HG03175 (cell line): ENCODE data around the gene MFSD6.
"Not testable (repeated sequence)": the region's sequence is repeated elsewhere in the genome, so short reads cannot be mapped to it uniquely, and the experiment has no call there.

Experiments used
- ATAC-seq: cut with Tn5 transposase; IDR thresholded peaks from one replicate; pipeline ENCODE4 v1.9.1; 2021; ENCODE audit warnings: mild to moderate bottlenecking, moderate library complexity; ENCODE audit not compliant: unreplicated experiment

The MFSD6 gene

GRCh38 chr2:190404487-190404886 lies 3.7 kb upstream of the MFSD6 start:
- ATAC-seq = no peak

GRCh38 chr2:190405070-190405469 lies 3.1 kb upstream of the MFSD6 start:
- ATAC-seq = no peak

GRCh38 chr2:190405995-190406394 lies 2.2 kb upstream of the MFSD6 start:
- no peak for ATAC-seq

- no peak for ATAC-seq
These were observed 1.4 kb upstream of the MFSD6 start for GRCh38 chr2:190406805-190407204.

- peak; percentile 9 for ATAC-seq
These were observed 901 bp upstream of the MFSD6 start for GRCh38 chr2:190407246-190407661.

GRCh38 chr2:190408538-190409271 lies 550 bp downstream of the MFSD6 start:
- ATAC-seq = peak; percentile 62

GRCh38 chr2:190409616-190410015 lies 1.5 kb downstream of the MFSD6 start:
- no peak for ATAC-seq

- ATAC-seq = no peak
These were observed 2.0 kb downstream of the MFSD6 start for GRCh38 chr2:190410166-190410565.

GRCh38 chr2:190412966-190413365 lies 4.8 kb downstream of the MFSD6 start:
- no peak for ATAC-seq

- no peak for ATAC-seq
These were observed 5.3 kb downstream of the MFSD6 start for GRCh38 chr2:190413421-190413820.

- ATAC-seq = no peak
These were observed 7.1 kb downstream of the MFSD6 start for GRCh38 chr2:190415251-190415650.

- peak; percentile 55 for ATAC-seq
These were observed 7.9 kb downstream of the MFSD6 start for GRCh38 chr2:190415794-190416775.

GRCh38 chr2:190417045-190417842 lies 9.1 kb downstream of the MFSD6 start:
- ATAC-seq = no peak

- no peak for ATAC-seq
These were observed 10.6 kb downstream of the MFSD6 start for GRCh38 chr2:190418727-190419126.

GRCh38 chr2:190420801-190421200 lies 12.6 kb downstream of the MFSD6 start:
- ATAC-seq = no peak

- ATAC-seq = no peak
These were observed 17.2 kb downstream of the MFSD6 start for GRCh38 chr2:190425221-190425866.

GRCh38 chr2:190425883-190426658 lies 17.9 kb downstream of the MFSD6 start:
- ATAC-seq = no peak

GRCh38 chr2:190430866-190431265 lies 22.7 kb downstream of the MFSD6 start:
- not testable (repeated sequence) for ATAC-seq

GRCh38 chr2:190431907-190432306 lies 23.8 kb downstream of the MFSD6 start:
- no peak for ATAC-seq
